IPS-11a (cell line): ENCODE results near the gene SLC25A10.
A peak's percentile ranks its signal among the peaks of the same experiment; 100 is the strongest.
"Not testable (repeated sequence)": the region's sequence is repeated elsewhere in the genome, so short reads cannot be mapped to it uniquely, and the experiment has no call there.

Experiments used
- H3K4me3 ChIP-seq: one replicate; pipeline ENCODE4 v1.5.1; 2013; ENCODE audit warnings: low read depth, low read length, control low read depth

Gene SLC25A10, protein sequence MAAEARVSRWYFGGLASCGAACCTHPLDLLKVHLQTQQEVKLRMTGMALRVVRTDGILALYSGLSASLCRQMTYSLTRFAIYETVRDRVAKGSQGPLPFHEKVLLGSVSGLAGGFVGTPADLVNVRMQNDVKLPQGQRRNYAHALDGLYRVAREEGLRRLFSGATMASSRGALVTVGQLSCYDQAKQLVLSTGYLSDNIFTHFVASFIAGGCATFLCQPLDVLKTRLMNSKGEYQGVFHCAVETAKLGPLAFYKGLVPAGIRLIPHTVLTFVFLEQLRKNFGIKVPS

GRCh38 chr17:81711814-81712467 lies at the start of gene SLC25A10:
TSS of gene SLC25A10 (plus strand) at chr17:81712284. CDS start at chr17:81712427, 143 bp downstream.
- peak within 1 kb of the TSS; percentile 57 for H3K4me3 ChIP-seq

GRCh38 chr17:81664051-81664470 lies 48.0 kb upstream of the SLC25A10 start:
- H3K4me3 ChIP-seq: no peak overlapping the region

DNA sequence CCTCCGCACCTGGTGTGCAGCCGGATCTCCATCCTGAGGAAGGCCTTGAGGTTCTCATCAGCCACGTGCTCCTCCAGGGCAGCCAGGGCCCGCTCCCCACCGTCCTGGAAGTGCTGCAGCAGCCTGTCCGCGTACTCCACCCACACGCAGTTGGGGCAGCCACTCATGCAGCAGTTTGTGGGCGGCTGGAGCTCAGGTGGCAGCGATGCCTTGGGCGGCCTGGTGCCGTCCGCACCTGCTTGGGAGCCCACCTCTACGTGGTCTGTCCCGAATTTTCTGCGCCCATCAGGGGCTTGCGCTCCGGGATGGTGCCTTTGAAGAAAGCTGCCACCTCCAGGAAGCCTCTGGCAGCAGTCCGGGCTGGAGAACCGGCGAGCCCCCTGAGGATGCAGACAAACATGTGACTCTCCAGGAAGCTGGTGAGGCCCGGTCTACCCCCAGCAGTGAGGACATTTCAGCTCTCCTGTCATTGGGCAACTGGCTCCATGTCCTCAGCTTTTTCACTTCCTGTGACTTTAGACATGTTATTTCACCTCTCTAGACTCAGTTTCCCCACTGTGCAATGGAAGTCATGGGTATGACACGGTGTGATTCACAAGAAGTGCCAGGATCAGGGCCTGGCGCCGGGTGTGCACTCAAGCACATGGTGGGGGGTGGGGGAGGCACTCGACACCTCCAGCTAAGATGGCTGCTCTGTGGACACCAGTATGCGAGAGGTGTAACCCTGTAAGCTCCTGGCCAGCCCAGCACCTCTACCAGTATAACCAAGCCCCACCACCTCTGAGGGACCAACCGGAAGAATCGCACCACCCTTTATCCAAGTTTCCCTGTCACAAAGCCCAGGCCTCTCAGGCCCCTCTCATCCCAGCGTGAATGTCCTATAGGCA lies 46.6 kb upstream of the SLC25A10 start:
- H3K4me3 ChIP-seq: peak overlapping the region; percentile 62

DNA sequence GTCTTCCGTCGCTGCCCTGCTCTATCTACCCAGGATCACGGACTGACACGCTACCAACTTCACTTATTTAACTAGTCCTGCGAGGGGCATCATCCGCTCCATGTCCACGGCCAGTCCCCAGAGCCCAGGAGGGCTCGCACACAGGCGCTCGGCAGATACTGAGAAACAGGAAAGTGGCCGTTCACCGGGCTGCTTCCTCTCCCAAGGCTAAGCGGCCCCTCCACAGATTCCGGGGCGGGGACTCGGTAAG lies 46.1 kb upstream of the SLC25A10 start:
- H3K4me3 ChIP-seq: peak overlapping the region; percentile 62

DNA sequence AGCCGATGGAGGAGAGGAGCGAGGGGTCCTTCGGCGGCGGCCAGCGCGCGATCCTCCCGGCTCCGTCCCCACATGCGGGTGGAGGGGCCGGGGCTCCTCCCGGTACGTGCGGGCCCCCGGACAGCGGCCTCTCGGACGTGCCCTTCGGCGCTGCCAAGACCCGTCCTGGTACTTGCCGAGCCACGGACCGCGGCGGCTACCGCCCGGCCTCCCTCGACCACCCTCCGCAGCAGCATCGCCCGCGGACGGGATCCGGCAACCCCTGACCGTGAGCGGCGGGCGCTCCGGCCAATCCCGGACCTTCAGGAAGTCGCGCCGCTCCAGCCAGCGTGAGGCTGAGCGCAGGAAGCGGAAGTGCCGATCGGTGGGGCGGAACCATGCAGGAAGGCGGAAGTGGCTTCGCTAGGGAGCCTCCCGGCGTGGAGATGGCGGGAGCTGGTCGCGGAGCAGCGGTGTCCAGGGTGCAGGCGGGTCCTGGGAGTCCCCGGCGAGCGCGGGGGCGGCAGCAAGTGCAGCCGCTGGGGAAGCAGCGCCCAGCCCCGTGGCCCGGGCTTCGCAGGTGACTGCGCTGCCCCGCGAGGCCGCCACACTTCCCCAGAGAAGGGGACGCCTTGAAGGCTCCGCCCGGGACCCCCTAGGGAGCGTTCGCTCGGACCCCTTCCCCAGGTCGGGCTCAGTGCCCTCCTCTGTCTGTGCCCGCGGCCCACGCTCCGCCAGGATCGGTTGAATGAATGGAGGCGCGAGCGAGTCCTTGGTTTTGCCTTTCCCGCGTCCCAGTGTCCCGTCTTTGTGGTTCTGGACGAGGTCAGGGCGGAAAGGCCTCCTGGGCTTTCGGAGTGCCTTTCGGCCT lies 45.5 kb upstream of the SLC25A10 start, which contains the start of the genes CCDC137 and OXLD1:
Gene CCDC137 (plus strand): TSS at position 396 of the 850 bp plus-strand sequence. CDS start 30 bp downstream, at position 426.
Gene OXLD1 (minus strand): TSS at position 264 of the 850 bp plus-strand sequence. CDS start 28 bp downstream, at position 236.
- peak within 1 kb of the TSS; percentile 62 for H3K4me3 ChIP-seq

DNA sequence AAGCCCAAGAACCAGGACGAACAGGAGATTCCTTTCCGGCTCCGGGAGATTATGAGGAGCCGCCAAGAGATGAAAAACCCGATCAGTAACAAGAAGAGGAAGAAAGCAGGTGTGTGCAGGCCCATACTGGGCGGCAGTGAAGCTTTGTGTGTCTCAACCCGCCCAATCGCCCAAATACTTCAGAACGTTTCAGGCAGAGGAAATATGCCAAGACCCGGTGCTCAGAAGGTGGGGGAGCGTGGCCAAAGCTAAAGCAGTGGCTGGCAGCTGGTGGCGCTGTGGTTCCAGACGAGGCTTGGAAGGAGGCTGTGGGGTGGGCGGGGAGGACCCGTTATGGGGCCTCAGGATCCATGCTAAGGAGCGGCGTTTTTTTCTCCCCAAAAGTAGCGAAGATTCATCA lies 44.3 kb upstream of the SLC25A10 start:
- H3K4me3 ChIP-seq: no peak overlapping the region

GRCh38 chr17:81672504-81672903 lies 39.6 kb upstream of the SLC25A10 start:
- H3K4me3 ChIP-seq: no peak overlapping the region

- no peak overlapping the region for H3K4me3 ChIP-seq
These were observed 39.1 kb upstream of the SLC25A10 start for GRCh38 chr17:81672954-81673353.

DNA sequence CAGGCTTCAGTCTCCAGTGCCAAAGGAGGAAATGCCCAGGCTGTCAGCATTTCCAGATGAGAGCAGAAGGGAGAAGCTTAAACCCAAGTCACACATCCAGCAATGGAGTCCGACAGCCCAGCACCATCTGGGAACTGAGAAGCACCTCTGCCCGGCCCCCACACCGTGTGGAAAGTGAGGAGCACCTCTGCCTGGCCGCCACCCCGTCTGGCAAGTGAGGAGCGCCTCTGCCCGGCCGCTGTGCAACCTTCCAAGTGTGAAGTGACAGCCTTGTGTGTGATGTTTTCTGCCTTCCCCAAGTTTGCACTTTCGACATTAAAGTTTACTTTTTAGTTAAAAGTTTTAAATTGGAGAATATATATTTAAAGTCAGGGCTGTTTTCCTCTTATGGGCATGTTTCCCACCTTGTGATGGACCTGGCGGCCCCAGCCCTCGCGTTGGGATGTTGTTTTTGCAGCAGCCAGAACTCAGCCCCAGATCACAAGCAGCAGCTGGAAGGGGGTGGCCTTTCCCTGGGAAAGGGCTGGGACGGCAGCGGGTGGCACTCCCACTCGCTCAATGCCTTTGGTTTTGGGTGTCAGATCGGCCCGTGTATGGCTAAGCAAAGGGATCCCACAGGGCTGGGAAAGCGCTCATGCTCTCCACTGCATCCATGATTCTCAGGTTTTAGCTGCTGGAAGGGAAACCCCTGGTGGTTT lies 38.4 kb upstream of the SLC25A10 start:
- H3K4me3 ChIP-seq: no peak overlapping the region

DNA sequence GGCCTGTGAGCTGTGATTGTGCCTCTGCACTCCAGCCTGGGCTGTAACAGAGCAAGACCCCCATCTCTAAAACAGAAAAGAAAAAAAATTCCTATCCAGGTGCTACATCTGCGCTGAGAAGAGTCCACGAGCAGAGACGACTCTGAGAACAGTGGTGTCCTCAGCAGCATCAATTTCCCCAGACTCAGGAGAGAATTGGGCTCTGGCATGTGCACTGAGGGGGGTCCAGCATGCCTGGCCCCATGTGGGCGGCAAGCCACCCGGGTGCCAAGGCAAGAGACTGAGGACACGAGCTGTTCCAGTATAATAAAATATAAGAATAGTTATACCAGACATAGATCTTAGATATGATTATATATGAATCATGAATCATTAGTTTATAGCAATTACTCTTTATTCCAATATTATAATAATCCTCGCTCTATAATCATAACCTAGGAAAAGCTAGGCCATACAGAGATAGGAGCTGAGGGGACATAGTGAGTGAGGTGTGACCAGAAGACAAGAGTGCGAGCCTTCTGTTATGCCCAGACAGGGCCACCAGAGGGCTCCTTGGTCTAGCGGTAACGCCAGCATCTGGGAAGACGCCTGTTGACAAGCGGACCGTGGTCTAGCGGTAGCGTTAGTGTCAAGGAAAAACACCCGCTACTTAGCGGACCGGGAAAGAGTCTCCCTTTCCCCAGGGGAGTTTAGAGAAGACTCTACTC lies 36.4 kb upstream of the SLC25A10 start:
- H3K4me3 ChIP-seq: not testable (repeated sequence)

DNA sequence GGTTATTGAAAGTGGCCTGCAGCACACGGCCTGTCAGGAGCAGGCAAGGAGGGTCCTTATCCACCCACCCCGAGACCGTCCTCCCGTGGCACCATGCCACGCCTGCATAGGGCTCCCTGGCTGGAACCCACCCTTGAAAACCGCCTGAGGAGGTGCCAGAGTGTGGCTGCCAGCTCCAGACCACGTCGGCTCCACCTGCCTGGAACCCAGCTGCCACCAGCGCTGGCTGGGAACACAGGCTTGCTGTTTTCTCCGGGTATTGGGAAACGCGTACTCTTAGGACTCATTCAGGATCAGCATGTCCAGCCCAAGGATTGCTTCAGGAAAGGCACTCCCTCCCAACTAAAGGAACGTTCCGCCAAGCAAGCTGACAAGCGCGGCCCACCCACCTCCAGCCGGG lies 35.2 kb upstream of the SLC25A10 start:
- no peak overlapping the region for H3K4me3 ChIP-seq

GRCh38 chr17:81680150-81680549 lies 31.9 kb upstream of the SLC25A10 start:
- no peak overlapping the region for H3K4me3 ChIP-seq

- H3K4me3 ChIP-seq: no peak overlapping the region
These were observed 30.4 kb upstream of the SLC25A10 start for GRCh38 chr17:81681672-81682071.

DNA sequence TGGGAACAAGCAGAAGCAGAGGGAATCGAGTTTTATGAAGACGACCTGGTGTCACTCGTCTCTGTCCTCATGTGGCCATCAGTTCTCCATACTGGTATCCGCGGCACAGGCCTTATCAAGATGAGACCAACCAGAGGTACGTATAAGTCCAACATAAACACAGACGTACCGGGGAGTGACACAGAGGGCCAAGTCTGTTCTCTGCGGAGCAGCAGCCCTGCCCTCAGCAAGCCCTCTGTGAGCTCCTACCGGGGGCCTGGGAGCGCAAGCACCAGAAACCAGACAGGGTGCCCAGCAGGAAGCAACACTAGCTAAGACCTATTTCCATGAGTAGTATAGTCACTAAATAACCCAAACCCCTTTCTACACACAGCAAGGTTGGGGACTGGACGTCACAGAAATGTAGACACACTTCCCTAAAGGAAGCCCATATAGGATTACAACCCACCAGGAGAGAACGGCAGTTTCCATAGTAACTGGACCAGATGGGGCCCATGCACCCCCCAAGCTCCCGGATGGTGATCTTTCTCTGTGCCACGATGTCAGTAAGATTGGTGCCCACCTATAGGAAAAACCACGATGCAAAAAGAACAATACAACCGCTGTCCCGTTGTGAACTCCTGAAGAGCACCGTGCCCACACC lies 29.4 kb upstream of the SLC25A10 start:
- peak overlapping the region; percentile 87 for H3K4me3 ChIP-seq

- H3K4me3 ChIP-seq: peak overlapping the region; percentile 87
These were observed 28.9 kb upstream of the SLC25A10 start for GRCh38 chr17:81683208-81683583.

GRCh38 chr17:81683584-81684441 lies 28.3 kb upstream of the SLC25A10 start, which contains the start of the genes ARL16 and HGS:
TSS of gene ARL16 (minus strand) at chr17:81683797. CDS start at chr17:81683753, 44 bp downstream.
TSS of gene HGS (plus strand) at chr17:81684011. CDS start at chr17:81684067, 56 bp downstream.
- H3K4me3 ChIP-seq: peak within 1 kb of the TSS; percentile 87

- peak overlapping the region; percentile 72 for H3K4me3 ChIP-seq
These were observed 27.6 kb upstream of the SLC25A10 start for GRCh38 chr17:81684442-81684911.

GRCh38 chr17:81685108-81685507 lies 27.0 kb upstream of the SLC25A10 start:
- H3K4me3 ChIP-seq: no peak overlapping the region
